ENCODE measurements around the gene PIGZ. TPM values are rescaled to one million over a fixed set of nuclear protein-coding genes. Genes with fewer than 3 reads are reported as not detected.

The PIGZ gene
- total and polyA plus RNA-seq, 5 donors from 2014 or later, result 0.34 to 0.47 (median 0.42) TPM; not detected in 1

DNA sequence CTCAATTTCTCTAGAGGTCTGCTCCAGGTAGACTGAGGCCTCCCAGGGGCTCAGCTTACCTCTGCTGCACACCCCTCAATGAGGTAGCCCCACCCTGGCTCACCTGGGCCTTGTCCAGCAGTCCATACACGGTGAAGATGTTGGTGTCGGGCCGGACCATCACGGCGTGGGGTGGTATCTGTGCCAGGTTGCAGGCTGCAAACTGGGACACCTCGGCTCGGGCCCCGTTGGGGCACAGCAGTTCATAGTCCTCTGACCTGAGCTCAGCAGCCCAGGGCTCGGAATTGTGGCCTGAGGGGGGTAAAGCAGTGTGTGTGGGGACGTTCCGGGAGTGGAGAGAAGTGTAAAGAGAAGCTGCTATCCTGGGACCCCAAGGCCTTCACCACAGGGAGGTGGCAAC is 37.8 kb upstream of the PIGZ start:
- H3K36me3 ChIP-seq (ENCODE audit: control insufficient read depth, insufficient read depth, low read length), result no peaks in the 10 kb centered on the region
- no peaks in the 10 kb centered on the region for H3K27me3 ChIP-seq (ENCODE audit: control insufficient read depth, insufficient read depth, low read length)
- H3K27ac Mint-ChIP-seq, result no peak overlapping the region
- no peak for DNase-seq
- H3K27me3 Mint-ChIP-seq, result peaks cover 4% of the 10 kb centered on the region
- H3K4me3 ChIP-seq (ENCODE audit: low read depth, low read length), result no peak overlapping the region
- H3K4me1 Mint-ChIP-seq, result peaks cover 0 to 12% (median 4%) of the 10 kb centered on the region in 4 donors
- no peak overlapping the region for H3K27ac ChIP-seq (ENCODE audit: insufficient read depth, low read length, poor library complexity, severe bottlenecking)
- H3K9me3 ChIP-seq (ENCODE audit: control insufficient read depth in 2 of 2, low read length in 2 of 2), result no peaks in the 10 kb centered on the region
- H3K9me3 Mint-ChIP-seq, result peaks cover 0 to 1% (median 0%) of the 10 kb centered on the region in 7 donors
- ATAC-seq (ENCODE audit: low read depth in 2 of 2), result no peak
- no peak overlapping the region for H3K4me3 Mint-ChIP-seq
- no peaks in the 10 kb centered on the region for H3K36me3 Mint-ChIP-seq
- peaks cover 8% of the 10 kb centered on the region for H3K4me1 ChIP-seq (ENCODE audit: control insufficient read depth, insufficient read depth, low read length, poor library complexity, severe bottlenecking)

DNA sequence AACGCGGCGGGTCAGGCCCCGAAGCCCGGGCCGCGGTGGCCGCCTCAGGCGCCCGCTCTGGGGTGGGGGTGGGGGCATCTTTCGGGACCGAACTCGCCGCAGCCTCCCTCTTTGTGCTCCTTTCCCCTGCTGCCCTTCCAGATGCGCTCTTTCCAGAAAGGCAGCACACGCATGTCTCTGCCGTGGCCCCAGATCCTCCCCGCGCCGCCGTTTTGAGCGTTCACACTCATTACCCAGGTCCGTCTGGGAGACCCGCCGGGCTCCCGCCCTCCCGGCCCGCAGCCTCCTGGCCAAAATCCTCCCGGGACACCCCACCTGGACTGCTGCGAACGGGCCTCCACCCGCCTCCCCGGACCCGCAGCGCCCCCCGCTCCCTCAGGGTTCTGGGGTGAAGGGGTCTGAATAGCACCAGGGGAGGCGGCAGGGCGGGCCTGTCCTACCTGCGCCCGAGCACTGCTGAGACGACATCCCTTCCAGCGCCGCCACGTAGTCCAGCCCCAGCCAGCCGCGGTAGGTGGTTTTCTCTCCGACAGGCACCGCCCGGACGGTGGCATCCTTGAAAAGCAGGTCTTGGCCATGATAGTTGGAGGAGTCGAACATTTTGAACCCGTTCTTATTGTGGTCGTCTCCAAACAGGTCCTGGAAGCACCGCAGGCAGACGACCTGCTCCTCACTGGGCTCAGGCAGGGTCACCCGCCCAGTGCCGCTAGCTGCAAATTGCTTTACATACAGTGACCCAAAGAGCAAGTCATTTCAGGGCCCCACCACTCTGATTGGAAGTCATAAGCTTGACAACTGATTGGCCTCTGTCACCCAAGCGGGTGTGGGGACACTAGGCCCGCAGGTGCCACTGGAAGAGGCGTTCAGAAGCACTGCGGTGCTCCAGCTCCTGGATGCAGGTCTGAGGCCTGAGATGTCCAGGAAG is 35.1 kb upstream of the PIGZ start:
- Mint-ChIP-seq H3K36me3 (no peaks in the 10 kb centered on the region), H3K4me3 (peak overlapping the region; percentile 83 to 92 (median 88)), H3K4me1 (peaks cover 0 to 16% (median 5%) of the 10 kb centered on the region in 4 donors), H3K27me3 (peaks cover 4% of the 10 kb centered on the region), H3K27ac (peak overlapping the region; percentile 29 to 88 (median 48)), H3K9me3 (peaks cover 0 to 1% (median 0%) of the 10 kb centered on the region in 7 donors)
- H3K36me3 ChIP-seq (ENCODE audit: control insufficient read depth, insufficient read depth, low read length), result no peaks in the 10 kb centered on the region
- peaks cover 8% of the 10 kb centered on the region for H3K4me1 ChIP-seq (ENCODE audit: control insufficient read depth, insufficient read depth, low read length, poor library complexity, severe bottlenecking)
- peak in 1 of 3 donors; percentile 43 for DNase-seq
- no peaks in the 10 kb centered on the region for H3K27me3 ChIP-seq (ENCODE audit: control insufficient read depth, insufficient read depth, low read length)
- peak overlapping the region; percentile 8 for H3K4me3 ChIP-seq (ENCODE audit: low read depth, low read length)
- no peak for ATAC-seq (ENCODE audit: low read depth in 2 of 2)
- no peaks in the 10 kb centered on the region for H3K9me3 ChIP-seq (ENCODE audit: control insufficient read depth in 2 of 2, low read length in 2 of 2)
- no peak overlapping the region for H3K27ac ChIP-seq (ENCODE audit: insufficient read depth, low read length, poor library complexity, severe bottlenecking)

DNA sequence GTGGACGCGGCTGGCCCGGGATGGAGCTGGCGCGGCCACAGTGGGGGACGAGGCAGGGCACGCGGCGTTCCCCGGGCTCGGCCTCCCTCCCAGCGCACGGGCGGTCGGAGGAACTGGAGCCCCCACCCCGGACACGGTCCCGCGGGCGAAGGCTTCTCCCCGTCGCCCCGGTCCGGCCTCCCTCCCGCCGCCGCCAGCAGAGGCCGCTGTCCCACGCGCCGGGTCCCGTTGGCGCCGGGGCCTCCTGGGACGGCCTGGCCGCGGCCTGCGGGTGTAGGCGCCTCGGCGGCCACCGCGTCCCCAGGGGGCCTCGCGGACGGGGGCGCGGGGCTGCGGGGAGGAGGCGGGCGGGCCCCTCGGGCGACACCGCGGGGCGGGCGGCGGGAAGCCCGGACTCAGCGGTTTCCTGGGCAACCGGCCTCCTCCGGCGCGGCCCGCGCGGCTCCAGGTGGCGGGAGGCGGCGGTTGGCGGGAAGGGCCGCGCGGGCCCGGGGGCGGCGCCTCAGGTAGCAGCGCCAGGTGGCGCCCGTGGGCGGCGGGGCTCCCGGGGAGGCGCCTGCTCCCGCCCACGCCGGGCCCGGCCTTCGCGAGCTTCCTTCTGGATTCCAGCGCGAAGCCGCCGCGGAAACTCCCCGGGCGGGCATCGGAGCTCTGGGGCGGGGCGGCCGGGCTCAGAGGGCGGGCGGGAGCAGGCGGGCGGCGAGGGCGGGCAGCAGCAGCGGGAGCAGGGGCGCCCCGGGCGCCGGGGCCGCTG is 34.2 kb upstream of the PIGZ start:
- peaks cover 0 to 1% (median 0%) of the 10 kb centered on the region in 7 donors for H3K9me3 Mint-ChIP-seq
- H3K36me3 Mint-ChIP-seq, result no peaks in the 10 kb centered on the region
- ATAC-seq (ENCODE audit: low read depth in 2 of 2) (peak; percentile 74 to 76), DNase-seq (peak; percentile 72 to 78 (median 74))
- H3K27ac Mint-ChIP-seq, result peak overlapping the region in 1 of 3 donors; percentile 29
- Histone ChIP-seq H3K36me3 (ENCODE audit: control insufficient read depth, insufficient read depth, low read length) (no peaks in the 10 kb centered on the region), H3K27ac (ENCODE audit: insufficient read depth, low read length, poor library complexity, severe bottlenecking) (no peak overlapping the region), H3K9me3 (ENCODE audit: control insufficient read depth in 2 of 2, low read length in 2 of 2) (no peaks in the 10 kb centered on the region), H3K4me3 (ENCODE audit: low read depth, low read length) (no peak overlapping the region), H3K27me3 (ENCODE audit: control insufficient read depth, insufficient read depth, low read length) (no peaks in the 10 kb centered on the region), H3K4me1 (ENCODE audit: control insufficient read depth, insufficient read depth, low read length, poor library complexity, severe bottlenecking) (peaks cover 8% of the 10 kb centered on the region)
- H3K27me3 Mint-ChIP-seq, result peaks cover 4% of the 10 kb centered on the region
- peaks cover 0 to 16% (median 5%) of the 10 kb centered on the region in 4 donors for H3K4me1 Mint-ChIP-seq
- H3K4me3 Mint-ChIP-seq, result peak overlapping the region in 1 of 4 donors; percentile 83

DNA sequence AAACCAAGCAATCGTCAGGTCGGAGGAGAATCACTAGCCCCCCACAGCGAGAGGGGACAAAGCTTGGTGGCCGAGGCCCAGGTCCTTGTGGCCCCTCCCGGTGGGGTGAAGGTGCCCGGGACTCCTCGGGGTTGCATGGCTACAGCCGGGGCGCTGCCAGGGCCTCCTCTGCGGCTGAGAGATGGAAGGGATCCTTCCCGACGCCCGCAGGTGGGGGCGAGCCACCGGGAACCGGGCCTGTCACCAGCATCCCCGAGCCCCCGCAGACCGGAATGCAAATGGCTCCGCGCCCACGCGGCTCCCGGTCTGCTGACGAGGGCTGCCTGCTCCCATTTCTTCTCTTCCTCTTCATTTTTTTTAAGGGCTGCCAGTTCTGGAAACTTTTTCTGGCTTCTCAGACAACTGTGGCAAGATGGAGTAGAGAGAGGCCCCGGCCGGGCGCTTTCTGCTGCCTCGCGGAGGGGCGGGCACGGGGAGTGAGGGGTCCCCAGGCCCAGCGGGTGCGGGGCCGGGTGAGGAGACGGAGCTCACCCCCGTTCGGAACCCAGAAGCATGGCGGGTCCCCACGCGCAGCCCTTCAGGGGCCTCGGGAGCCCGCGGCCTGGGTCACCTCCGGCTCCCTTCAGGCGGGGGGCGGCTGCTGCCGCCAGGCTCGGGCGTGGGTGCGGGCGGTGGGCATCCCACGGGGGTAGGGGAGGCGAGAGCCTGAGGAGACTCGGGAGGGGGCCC is 33.5 kb upstream of the PIGZ start:
- Mint-ChIP-seq H3K36me3 (no peaks in the 10 kb centered on the region), H3K27ac (peak overlapping the region; percentile 76 to 91 (median 90)), H3K9me3 (peaks cover 0 to 1% (median 0%) of the 10 kb centered on the region in 7 donors), H3K27me3 (no peaks in the 10 kb centered on the region), H3K4me3 (peak overlapping the region; percentile 84 to 93 (median 90)), H3K4me1 (peaks cover 0 to 16% (median 5%) of the 10 kb centered on the region in 4 donors)
- peaks cover 8% of the 10 kb centered on the region for H3K4me1 ChIP-seq (ENCODE audit: control insufficient read depth, insufficient read depth, low read length, poor library complexity, severe bottlenecking)
- H3K9me3 ChIP-seq (ENCODE audit: control insufficient read depth in 2 of 2, low read length in 2 of 2), result no peaks in the 10 kb centered on the region
- no peaks in the 10 kb centered on the region for H3K27me3 ChIP-seq (ENCODE audit: control insufficient read depth, insufficient read depth, low read length)
- H3K36me3 ChIP-seq (ENCODE audit: control insufficient read depth, insufficient read depth, low read length), result no peaks in the 10 kb centered on the region
- no peak overlapping the region for H3K4me3 ChIP-seq (ENCODE audit: low read depth, low read length)
- H3K27ac ChIP-seq (ENCODE audit: insufficient read depth, low read length, poor library complexity, severe bottlenecking), result no peak overlapping the region
- ATAC-seq (ENCODE audit: low read depth in 2 of 2) (no peak), DNase-seq (no peak)

DNA sequence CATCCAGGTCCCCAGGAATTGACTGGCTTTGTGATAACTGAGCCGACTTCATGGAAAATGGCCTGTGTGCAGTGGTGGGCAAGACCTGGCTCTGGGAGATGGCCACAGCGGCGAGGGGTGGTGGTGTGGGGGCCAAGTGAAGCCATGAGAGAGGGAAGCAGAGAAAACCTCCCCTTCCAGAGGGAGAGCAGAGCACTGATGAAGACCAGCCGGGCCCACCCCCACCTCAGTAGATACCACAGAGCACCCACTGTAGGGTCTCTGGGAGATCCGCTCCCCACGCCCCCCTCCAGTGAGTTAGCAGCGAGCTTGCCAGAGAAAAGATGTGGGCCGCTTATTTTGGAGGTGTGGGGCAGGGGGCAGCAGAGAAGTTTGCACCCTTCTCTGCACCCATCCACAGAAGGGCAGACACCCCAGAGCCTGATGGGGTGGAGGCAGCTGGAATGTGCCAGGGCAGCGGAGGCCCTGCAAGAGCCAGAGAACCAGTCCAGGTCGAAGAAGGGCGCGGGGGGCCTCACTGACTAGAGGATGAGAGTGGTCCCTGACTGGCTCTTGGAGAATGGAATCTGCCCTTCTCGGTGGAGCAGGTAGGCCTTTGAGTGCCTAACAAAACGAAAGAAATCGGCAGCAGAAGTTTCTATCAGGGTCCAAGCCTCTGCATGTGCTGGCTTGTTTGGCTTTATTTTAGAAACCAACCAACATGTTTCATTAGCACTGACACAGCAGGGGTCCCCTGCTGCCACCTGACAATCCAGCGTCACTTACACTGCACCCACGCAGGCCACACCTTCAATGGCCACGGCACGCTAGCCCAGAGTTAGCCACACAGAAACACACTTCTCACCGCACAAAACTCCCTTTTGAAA is 32.7 kb upstream of the PIGZ start:
- ATAC-seq (ENCODE audit: low read depth in 2 of 2) (no peak), DNase-seq (no peak)
- no peaks in the 10 kb centered on the region for H3K27me3 Mint-ChIP-seq
- H3K27me3 ChIP-seq (ENCODE audit: control insufficient read depth, insufficient read depth, low read length), result no peaks in the 10 kb centered on the region
- peak overlapping the region; percentile 84 to 93 (median 90) for H3K4me3 Mint-ChIP-seq
- peaks cover 0 to 1% (median 0%) of the 10 kb centered on the region in 7 donors for H3K9me3 Mint-ChIP-seq
- H3K4me1 Mint-ChIP-seq, result peaks cover 0 to 16% (median 5%) of the 10 kb centered on the region in 4 donors
- no peak overlapping the region for H3K27ac ChIP-seq (ENCODE audit: insufficient read depth, low read length, poor library complexity, severe bottlenecking)
- H3K9me3 ChIP-seq (ENCODE audit: control insufficient read depth in 2 of 2, low read length in 2 of 2), result no peaks in the 10 kb centered on the region
- no peaks in the 10 kb centered on the region for H3K36me3 Mint-ChIP-seq
- H3K4me3 ChIP-seq (ENCODE audit: low read depth, low read length), result no peak overlapping the region
- peak overlapping the region; percentile 76 to 96 (median 91) for H3K27ac Mint-ChIP-seq
- H3K4me1 ChIP-seq (ENCODE audit: control insufficient read depth, insufficient read depth, low read length, poor library complexity, severe bottlenecking), result peaks cover 8% of the 10 kb centered on the region
- H3K36me3 ChIP-seq (ENCODE audit: control insufficient read depth, insufficient read depth, low read length), result no peaks in the 10 kb centered on the region

DNA sequence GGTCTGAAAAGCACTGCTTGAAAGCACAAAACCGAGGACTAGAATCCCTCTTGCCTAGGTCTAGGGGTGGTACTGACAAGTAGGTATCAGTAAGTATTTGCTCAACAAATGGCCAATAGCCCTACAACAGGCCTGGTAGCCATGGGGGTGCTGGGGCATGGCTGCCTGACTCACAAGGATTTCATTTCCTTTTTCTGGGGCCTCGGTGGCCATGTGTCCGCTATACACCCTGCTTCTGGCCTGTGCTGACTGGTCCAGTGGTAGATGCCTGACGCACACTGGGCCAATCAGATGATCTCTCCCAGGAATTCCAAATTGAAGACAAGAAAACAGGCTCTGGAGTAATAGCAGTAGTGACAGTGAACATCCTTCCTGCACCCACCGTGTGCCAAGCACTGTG is 31.6 kb upstream of the PIGZ start:
- no peaks in the 10 kb centered on the region for H3K9me3 ChIP-seq (ENCODE audit: control insufficient read depth in 2 of 2, low read length in 2 of 2)
- DNase-seq, result no peak
- no peaks in the 10 kb centered on the region for H3K27me3 ChIP-seq (ENCODE audit: control insufficient read depth, insufficient read depth, low read length)
- ATAC-seq (ENCODE audit: low read depth in 2 of 2), result no peak
- H3K36me3 Mint-ChIP-seq, result no peaks in the 10 kb centered on the region
- peak overlapping the region in 1 of 4 donors; percentile 84 for H3K4me3 Mint-ChIP-seq
- H3K9me3 Mint-ChIP-seq, result peaks cover 0 to 1% (median 0%) of the 10 kb centered on the region in 7 donors
- H3K27ac Mint-ChIP-seq, result peak overlapping the region in 1 of 3 donors; percentile 54
- peaks cover 0 to 16% (median 5%) of the 10 kb centered on the region in 4 donors for H3K4me1 Mint-ChIP-seq
- H3K27me3 Mint-ChIP-seq, result no peaks in the 10 kb centered on the region
- no peak overlapping the region for H3K4me3 ChIP-seq (ENCODE audit: low read depth, low read length)
- no peak overlapping the region for H3K27ac ChIP-seq (ENCODE audit: insufficient read depth, low read length, poor library complexity, severe bottlenecking)
- H3K36me3 ChIP-seq (ENCODE audit: control insufficient read depth, insufficient read depth, low read length), result no peaks in the 10 kb centered on the region
- H3K4me1 ChIP-seq (ENCODE audit: control insufficient read depth, insufficient read depth, low read length, poor library complexity, severe bottlenecking), result peaks cover 8% of the 10 kb centered on the region
